GM23338 (cell line): ENCODE measurements around the gene CCDC149.

ENCODE experiments used
- CREB1 ChIP-seq: fragments of 250-450 bp; sonication (Bioruptor Pico); IDR thresholded peaks from 2 replicates; pipeline ENCODE4 v1.5.0; 2020; ENCODE audit warnings: low read depth, mild to moderate bottlenecking, moderate library complexity
- EZH2 ChIP-seq: fragments of 200-600 bp; sonication (generic); IDR thresholded peaks from one replicate; pipeline ENCODE4 v1.8.0; 2017; ENCODE audit warnings: antibody characterized with exemption, mild to moderate bottlenecking, low read depth; ENCODE audit not compliant: unreplicated experiment
- EZH2phosphoT487 ChIP-seq: fragments of 200-600 bp; sonication (generic); IDR thresholded peaks from one replicate; pipeline ENCODE4 v1.8.1; 2018; ENCODE audit warnings: antibody characterized with exemption; ENCODE audit not compliant: unreplicated experiment
- JUNB ChIP-seq: IDR thresholded peaks from one replicate; pipeline ENCODE4 v1.6.1; 2016; ENCODE audit warnings: antibody characterized with exemption; ENCODE audit not compliant: unreplicated experiment
- NANOG ChIP-seq: IDR thresholded peaks from 2 replicates; pipeline ENCODE4 v1.6.1; 2016; ENCODE audit warnings: antibody characterized with exemption, borderline replicate concordance
- POLR2AphosphoS5 ChIP-seq: IDR thresholded peaks from 2 replicates; pipeline ENCODE4 v1.6.1; 2016; ENCODE audit warnings: antibody characterized with exemption, low read depth
- STAT1 ChIP-seq: IDR thresholded peaks from one replicate; pipeline ENCODE4 v1.6.1; 2016; ENCODE audit warnings: antibody characterized with exemption; ENCODE audit not compliant: unreplicated experiment
- ZNF114 ChIP-seq: fragments of 250-450 bp; sonication (Bioruptor Pico); IDR thresholded peaks from 2 replicates; pipeline ENCODE4 v1.5.0; 2020; ENCODE audit warnings: mild to moderate bottlenecking, moderate library complexity
- ZNF331 ChIP-seq: fragments of 250-450 bp; sonication (Bioruptor Pico); IDR thresholded peaks from 2 replicates; pipeline ENCODE4 v1.5.0; 2020; ENCODE audit warnings: low read depth, mild to moderate bottlenecking, moderate library complexity
- TF ChIP-seq, protein P1 (sequence below), 2 experiments: fragments of 200-600 bp in 1 of 2; sonication (generic) in 1 of 2; conservative IDR thresholded peaks; 2 replicates each; pipeline versions ENCODE4 v1.5.1 to v1.6.1; 2016 to 2017; ENCODE audit warnings: antibody characterized with exemption in 2 of 2, low read depth in 2 of 2, mild to moderate bottlenecking in 2 of 2, moderate library complexity in 1 of 2
- TF ChIP-seq, protein P2 (sequence below): IDR thresholded peaks from one replicate; pipeline ENCODE4 v1.6.1; 2018; ENCODE audit warnings: antibody characterized with exemption; ENCODE audit not compliant: unreplicated experiment
- TF ChIP-seq, protein P3 (sequence below): IDR thresholded peaks from 2 replicates; pipeline ENCODE4 v1.6.1; 2016; ENCODE audit warnings: antibody characterized with exemption
- TF ChIP-seq, protein P4 (sequence below): fragments of 250-450 bp; sonication (Bioruptor Pico); IDR thresholded peaks from 2 replicates; pipeline ENCODE4 v1.5.0; 2020; ENCODE audit warnings: mild to moderate bottlenecking, moderate library complexity

DNA sequence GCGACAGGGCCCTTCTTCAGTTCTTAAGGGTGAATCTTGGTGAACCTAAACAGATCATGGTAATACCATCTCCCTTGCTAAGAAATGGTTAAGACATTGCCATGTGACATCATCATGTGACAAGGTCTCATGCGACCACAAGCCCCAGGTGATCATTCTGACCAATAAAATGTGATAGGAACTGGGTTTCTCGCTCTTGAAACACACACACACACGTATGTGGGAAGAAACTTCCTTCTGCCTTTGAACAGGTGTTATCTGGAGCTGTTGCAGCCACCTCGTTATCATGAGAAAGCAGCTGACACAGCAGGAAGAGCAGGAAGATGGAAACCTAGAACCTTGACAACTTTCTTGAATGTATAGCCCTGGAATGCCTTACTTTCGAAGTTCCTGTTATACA lies 107.3 kb downstream of the CCDC149 start:
- TF ChIP-seq, protein P1, sequence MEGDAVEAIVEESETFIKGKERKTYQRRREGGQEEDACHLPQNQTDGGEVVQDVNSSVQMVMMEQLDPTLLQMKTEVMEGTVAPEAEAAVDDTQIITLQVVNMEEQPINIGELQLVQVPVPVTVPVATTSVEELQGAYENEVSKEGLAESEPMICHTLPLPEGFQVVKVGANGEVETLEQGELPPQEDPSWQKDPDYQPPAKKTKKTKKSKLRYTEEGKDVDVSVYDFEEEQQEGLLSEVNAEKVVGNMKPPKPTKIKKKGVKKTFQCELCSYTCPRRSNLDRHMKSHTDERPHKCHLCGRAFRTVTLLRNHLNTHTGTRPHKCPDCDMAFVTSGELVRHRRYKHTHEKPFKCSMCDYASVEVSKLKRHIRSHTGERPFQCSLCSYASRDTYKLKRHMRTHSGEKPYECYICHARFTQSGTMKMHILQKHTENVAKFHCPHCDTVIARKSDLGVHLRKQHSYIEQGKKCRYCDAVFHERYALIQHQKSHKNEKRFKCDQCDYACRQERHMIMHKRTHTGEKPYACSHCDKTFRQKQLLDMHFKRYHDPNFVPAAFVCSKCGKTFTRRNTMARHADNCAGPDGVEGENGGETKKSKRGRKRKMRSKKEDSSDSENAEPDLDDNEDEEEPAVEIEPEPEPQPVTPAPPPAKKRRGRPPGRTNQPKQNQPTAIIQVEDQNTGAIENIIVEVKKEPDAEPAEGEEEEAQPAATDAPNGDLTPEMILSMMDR (conservative IDR thresholded peaks at IDR 0.05; ENCODE audit: low read depth in 2 of 2): no peak
- TF ChIP-seq POLR2AphosphoS5: no peak
- no peak for TF ChIP-seq EZH2
- TF ChIP-seq, protein P2, sequence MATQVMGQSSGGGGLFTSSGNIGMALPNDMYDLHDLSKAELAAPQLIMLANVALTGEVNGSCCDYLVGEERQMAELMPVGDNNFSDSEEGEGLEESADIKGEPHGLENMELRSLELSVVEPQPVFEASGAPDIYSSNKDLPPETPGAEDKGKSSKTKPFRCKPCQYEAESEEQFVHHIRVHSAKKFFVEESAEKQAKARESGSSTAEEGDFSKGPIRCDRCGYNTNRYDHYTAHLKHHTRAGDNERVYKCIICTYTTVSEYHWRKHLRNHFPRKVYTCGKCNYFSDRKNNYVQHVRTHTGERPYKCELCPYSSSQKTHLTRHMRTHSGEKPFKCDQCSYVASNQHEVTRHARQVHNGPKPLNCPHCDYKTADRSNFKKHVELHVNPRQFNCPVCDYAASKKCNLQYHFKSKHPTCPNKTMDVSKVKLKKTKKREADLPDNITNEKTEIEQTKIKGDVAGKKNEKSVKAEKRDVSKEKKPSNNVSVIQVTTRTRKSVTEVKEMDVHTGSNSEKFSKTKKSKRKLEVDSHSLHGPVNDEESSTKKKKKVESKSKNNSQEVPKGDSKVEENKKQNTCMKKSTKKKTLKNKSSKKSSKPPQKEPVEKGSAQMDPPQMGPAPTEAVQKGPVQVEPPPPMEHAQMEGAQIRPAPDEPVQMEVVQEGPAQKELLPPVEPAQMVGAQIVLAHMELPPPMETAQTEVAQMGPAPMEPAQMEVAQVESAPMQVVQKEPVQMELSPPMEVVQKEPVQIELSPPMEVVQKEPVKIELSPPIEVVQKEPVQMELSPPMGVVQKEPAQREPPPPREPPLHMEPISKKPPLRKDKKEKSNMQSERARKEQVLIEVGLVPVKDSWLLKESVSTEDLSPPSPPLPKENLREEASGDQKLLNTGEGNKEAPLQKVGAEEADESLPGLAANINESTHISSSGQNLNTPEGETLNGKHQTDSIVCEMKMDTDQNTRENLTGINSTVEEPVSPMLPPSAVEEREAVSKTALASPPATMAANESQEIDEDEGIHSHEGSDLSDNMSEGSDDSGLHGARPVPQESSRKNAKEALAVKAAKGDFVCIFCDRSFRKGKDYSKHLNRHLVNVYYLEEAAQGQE: no peak
- no peak for TF ChIP-seq CREB1 (CRISPR knock-in tag)
- no peak for TF ChIP-seq ZNF331
- no peak for TF ChIP-seq EZH2phosphoT487
- TF ChIP-seq STAT1: no peak
- no peak for TF ChIP-seq ZNF114 (CRISPR knock-in tag)
- no peak for TF ChIP-seq JUNB
- TF ChIP-seq, protein P3, sequence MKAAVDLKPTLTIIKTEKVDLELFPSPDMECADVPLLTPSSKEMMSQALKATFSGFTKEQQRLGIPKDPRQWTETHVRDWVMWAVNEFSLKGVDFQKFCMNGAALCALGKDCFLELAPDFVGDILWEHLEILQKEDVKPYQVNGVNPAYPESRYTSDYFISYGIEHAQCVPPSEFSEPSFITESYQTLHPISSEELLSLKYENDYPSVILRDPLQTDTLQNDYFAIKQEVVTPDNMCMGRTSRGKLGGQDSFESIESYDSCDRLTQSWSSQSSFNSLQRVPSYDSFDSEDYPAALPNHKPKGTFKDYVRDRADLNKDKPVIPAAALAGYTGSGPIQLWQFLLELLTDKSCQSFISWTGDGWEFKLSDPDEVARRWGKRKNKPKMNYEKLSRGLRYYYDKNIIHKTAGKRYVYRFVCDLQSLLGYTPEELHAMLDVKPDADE: no peak
- no peak for TF ChIP-seq NANOG
- TF ChIP-seq, protein P4, sequence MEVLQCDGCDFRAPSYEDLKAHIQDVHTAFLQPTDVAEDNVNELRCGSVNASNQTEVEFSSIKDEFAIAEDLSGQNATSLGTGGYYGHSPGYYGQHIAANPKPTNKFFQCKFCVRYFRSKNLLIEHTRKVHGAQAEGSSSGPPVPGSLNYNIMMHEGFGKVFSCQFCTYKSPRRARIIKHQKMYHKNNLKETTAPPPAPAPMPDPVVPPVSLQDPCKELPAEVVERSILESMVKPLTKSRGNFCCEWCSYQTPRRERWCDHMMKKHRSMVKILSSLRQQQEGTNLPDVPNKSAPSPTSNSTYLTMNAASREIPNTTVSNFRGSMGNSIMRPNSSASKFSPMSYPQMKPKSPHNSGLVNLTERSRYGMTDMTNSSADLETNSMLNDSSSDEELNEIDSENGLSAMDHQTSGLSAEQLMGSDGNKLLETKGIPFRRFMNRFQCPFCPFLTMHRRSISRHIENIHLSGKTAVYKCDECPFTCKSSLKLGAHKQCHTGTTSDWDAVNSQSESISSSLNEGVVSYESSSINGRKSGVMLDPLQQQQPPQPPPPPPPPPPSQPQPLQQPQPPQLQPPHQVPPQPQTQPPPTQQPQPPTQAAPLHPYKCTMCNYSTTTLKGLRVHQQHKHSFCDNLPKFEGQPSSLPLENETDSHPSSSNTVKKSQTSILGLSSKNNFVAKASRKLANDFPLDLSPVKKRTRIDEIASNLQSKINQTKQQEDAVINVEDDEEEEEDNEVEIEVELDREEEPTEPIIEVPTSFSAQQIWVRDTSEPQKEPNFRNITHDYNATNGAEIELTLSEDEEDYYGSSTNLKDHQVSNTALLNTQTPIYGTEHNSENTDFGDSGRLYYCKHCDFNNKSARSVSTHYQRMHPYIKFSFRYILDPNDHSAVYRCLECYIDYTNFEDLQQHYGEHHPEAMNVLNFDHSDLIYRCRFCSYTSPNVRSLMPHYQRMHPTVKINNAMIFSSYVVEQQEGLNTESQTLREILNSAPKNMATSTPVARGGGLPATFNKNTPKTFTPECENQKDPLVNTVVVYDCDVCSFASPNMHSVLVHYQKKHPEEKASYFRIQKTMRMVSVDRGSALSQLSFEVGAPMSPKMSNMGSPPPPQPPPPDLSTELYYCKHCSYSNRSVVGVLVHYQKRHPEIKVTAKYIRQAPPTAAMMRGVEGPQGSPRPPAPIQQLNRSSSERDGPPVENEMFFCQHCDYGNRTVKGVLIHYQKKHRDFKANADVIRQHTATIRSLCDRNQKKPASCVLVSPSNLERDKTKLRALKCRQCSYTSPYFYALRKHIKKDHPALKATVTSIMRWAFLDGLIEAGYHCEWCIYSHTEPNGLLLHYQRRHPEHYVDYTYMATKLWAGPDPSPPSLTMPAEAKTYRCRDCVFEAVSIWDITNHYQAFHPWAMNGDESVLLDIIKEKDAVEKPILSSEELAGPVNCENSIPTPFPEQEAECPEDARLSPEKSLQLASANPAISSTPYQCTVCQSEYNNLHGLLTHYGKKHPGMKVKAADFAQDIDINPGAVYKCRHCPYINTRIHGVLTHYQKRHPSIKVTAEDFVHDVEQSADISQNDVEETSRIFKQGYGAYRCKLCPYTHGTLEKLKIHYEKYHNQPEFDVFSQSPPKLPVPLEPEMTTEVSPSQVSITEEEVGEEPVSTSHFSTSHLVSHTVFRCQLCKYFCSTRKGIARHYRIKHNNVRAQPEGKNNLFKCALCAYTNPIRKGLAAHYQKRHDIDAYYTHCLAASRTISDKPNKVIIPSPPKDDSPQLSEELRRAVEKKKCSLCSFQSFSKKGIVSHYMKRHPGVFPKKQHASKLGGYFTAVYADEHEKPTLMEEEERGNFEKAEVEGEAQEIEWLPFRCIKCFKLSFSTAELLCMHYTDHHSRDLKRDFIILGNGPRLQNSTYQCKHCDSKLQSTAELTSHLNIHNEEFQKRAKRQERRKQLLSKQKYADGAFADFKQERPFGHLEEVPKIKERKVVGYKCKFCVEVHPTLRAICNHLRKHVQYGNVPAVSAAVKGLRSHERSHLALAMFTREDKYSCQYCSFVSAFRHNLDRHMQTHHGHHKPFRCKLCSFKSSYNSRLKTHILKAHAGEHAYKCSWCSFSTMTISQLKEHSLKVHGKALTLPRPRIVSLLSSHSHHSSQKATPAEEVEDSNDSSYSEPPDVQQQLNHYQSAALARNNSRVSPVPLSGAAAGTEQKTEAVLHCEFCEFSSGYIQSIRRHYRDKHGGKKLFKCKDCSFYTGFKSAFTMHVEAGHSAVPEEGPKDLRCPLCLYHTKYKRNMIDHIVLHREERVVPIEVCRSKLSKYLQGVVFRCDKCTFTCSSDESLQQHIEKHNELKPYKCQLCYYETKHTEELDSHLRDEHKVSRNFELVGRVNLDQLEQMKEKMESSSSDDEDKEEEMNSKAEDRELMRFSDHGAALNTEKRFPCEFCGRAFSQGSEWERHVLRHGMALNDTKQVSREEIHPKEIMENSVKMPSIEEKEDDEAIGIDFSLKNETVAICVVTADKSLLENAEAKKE: no peak
